HUES64 (cell line): Measurements from ENCODE around the gene CMKLR1.

ENCODE experiments used
- H3K27ac ChIP-seq: 2 replicates; pipeline ENCODE4 v1.7.0; 2013; ENCODE audit warnings: low read depth, low read length, inconsistent platforms
- H3K27me3 ChIP-seq: 2 replicates; pipeline ENCODE4 v1.6.1; 2013; ENCODE audit warnings: mild to moderate bottlenecking, low read length; ENCODE audit not compliant: insufficient read depth
- H3K36me3 ChIP-seq: 2 replicates; pipeline ENCODE4 v1.6.1; 2013; ENCODE audit warnings: mild to moderate bottlenecking, low read length; ENCODE audit not compliant: insufficient read depth
- H3K4me1 ChIP-seq: 2 replicates; pipeline ENCODE4 v1.6.1; 2013; ENCODE audit warnings: mild to moderate bottlenecking, low read length, moderate library complexity; ENCODE audit not compliant: insufficient read depth
- H3K4me3 ChIP-seq: 2 replicates; pipeline ENCODE4 v1.5.1; 2013; ENCODE audit warnings: mild to moderate bottlenecking, low read length, moderate library complexity
- H3K9ac ChIP-seq: 2 replicates; pipeline ENCODE4 v1.6.1; 2013; ENCODE audit warnings: mild to moderate bottlenecking, low read depth, low read length
- H3K9me3 ChIP-seq: 2 replicates; pipeline ENCODE4 v1.6.1; 2013; ENCODE audit warnings: low read depth, low read length; ENCODE audit not compliant: insufficient read depth
- WGBS: fragments of 150-250, 120-280 bp; methylation state at CpG from one replicate; pipeline ENCODE4 v1.1.7; 2013; ENCODE audit warnings: missing lambda C conversion rate; 5-methylcytosine and 5-hydroxymethylcytosine counted together

CMKLR1 gene

GRCh38 chr12:108303703-108304102, 35.4 kb downstream of the CMKLR1 start:
- H3K9me3 ChIP-seq: no peaks in the 10 kb centered on the region
- peaks cover 26% of the 10 kb centered on the region for H3K4me1 ChIP-seq
- no peak overlapping the region for H3K27ac ChIP-seq
- no peak overlapping the region for H3K4me3 ChIP-seq
- 89% methylated on average over 8 of the region's 8 CpGs for WGBS
- no peaks in the 10 kb centered on the region for H3K36me3 ChIP-seq
- no peaks in the 10 kb centered on the region for H3K27me3 ChIP-seq
- no peak overlapping the region for H3K9ac ChIP-seq

- no peaks in the 10 kb centered on the region for H3K9me3 ChIP-seq
- 63% methylated on average over 18 of the region's 18 CpGs for WGBS
- no peak overlapping the region for H3K9ac ChIP-seq
- H3K27me3 ChIP-seq: no peaks in the 10 kb centered on the region
- peaks cover 26% of the 10 kb centered on the region for H3K4me1 ChIP-seq
- H3K36me3 ChIP-seq: no peaks in the 10 kb centered on the region
- no peak overlapping the region for H3K4me3 ChIP-seq
- no peak overlapping the region for H3K27ac ChIP-seq
Measured at GRCh38 chr12:108302403-108303311, 36.5 kb downstream of the CMKLR1 start.

DNA sequence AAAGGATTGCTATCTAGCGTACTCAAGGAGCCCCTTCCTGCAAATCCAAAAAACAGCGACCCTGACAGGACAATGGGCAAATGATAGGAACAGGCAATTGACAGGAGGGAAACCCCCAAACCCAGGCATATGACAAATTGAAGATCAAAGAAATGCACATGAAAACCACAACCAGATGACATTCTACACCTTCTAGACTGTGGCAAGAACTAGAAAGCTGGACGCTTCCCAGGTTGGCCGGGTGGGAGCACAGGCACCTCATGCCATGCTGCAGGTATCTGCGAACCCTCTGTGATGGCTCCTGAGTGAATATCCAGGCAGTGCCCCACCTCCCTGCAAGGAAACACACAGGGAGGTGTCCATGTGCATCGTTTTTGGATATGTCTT, 37.1 kb downstream of the CMKLR1 start:
- Histone ChIP-seq H3K9ac (no peak overlapping the region), H3K4me1 (peaks cover 26% of the 10 kb centered on the region), H3K9me3 (no peaks in the 10 kb centered on the region), H3K27me3 (no peaks in the 10 kb centered on the region), H3K36me3 (no peaks in the 10 kb centered on the region), H3K27ac (no peak overlapping the region), H3K4me3 (no peak overlapping the region)
- WGBS: 93% methylated on average over 6 of the region's 6 CpGs

DNA sequence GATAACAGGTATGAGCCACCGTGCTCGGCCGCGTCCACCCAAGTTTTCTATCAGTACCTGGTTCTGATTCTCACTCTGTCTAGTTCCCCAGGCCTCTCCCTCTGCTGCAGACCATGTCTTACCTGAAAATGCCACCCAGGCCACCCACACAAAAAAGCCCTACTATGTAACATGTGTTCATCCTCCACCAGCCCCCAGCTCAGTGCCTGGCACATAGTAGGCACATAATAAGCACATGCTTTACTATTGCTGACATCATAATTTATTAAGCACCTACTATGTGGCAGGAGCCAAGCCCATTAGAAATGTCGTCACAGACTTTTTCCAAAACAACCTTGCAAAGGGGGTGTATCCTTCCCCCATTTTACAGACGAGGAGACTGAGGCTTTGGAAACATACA, 37.8 kb downstream of the CMKLR1 start:
- Histone ChIP-seq H3K9me3 (no peaks in the 10 kb centered on the region), H3K4me1 (peaks cover 26% of the 10 kb centered on the region), H3K9ac (no peak overlapping the region), H3K27me3 (no peaks in the 10 kb centered on the region), H3K27ac (no peak overlapping the region), H3K4me3 (no peak overlapping the region), H3K36me3 (no peaks in the 10 kb centered on the region)
- 96% methylated on average over 6 of the region's 6 CpGs for WGBS

DNA sequence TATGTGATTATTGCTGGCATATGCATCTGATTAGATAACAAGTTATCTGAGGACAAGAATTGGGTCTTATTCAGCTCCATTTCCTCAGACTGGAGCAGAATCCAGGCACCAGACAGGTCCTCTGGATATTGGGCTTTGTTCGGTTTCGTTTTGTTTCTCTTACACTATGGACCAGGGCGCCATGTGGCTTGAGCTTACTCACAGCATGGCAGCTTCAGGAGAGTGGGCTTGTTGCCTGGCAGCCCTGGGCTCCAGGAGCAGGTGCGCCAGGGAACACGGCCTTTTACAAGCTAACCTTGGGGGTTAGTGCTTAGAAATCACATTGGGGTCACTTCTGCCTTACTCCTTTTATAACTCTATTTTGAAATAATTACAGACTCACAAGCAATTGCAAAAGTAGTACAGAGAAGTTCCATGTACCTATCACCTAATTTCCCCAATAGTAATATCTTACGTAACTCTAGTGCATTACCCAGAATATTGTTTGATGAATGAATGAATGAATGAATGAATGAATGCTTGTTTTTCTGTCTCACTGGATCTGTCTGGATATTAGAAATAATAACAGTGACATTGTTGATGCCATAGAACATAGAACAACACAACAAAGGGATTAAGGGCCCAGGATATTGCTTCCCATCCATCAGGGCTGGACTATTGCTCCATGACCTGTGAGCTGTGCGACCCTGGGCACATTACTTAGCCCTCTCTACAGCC, 39.0 kb downstream of the CMKLR1 start:
- H3K4me3 ChIP-seq: no peak overlapping the region
- 93% methylated on average over 6 of the region's 7 CpGs for WGBS
- no peaks in the 10 kb centered on the region for H3K27me3 ChIP-seq
- H3K4me1 ChIP-seq: peaks cover 17% of the 10 kb centered on the region
- H3K36me3 ChIP-seq: no peaks in the 10 kb centered on the region
- H3K9me3 ChIP-seq: no peaks in the 10 kb centered on the region
- H3K9ac ChIP-seq: no peak overlapping the region
- H3K27ac ChIP-seq: no peak overlapping the region

- WGBS: 93% methylated on average over 4 of the region's 4 CpGs
- H3K9ac ChIP-seq: no peak overlapping the region
- peaks cover 12% of the 10 kb centered on the region for H3K4me1 ChIP-seq
- no peaks in the 10 kb centered on the region for H3K9me3 ChIP-seq
- no peaks in the 10 kb centered on the region for H3K36me3 ChIP-seq
- H3K27ac ChIP-seq: no peak overlapping the region
- H3K27me3 ChIP-seq: no peaks in the 10 kb centered on the region
- no peak overlapping the region for H3K4me3 ChIP-seq
Measured at GRCh38 chr12:108299516-108299915, 39.6 kb downstream of the CMKLR1 start.

- Histone ChIP-seq H3K27me3 (no peaks in the 10 kb centered on the region), H3K4me3 (no peak overlapping the region), H3K27ac (no peak overlapping the region), H3K9me3 (no peaks in the 10 kb centered on the region), H3K36me3 (no peaks in the 10 kb centered on the region), H3K4me1 (peaks cover 7% of the 10 kb centered on the region), H3K9ac (no peak overlapping the region)
- WGBS: 89% methylated on average over 6 of the region's 6 CpGs
Measured at GRCh38 chr12:108298761-108299275, 40.3 kb downstream of the CMKLR1 start.

GRCh38 chr12:108297895-108298760, 41.0 kb downstream of the CMKLR1 start:
- no peak overlapping the region for H3K9ac ChIP-seq
- no peak overlapping the region for H3K4me3 ChIP-seq
- H3K4me1 ChIP-seq: peaks cover 7% of the 10 kb centered on the region
- no peaks in the 10 kb centered on the region for H3K36me3 ChIP-seq
- H3K27me3 ChIP-seq: no peaks in the 10 kb centered on the region
- H3K9me3 ChIP-seq: no peaks in the 10 kb centered on the region
- 88% methylated on average over 5 of the region's 6 CpGs for WGBS
- no peak overlapping the region for H3K27ac ChIP-seq

DNA sequence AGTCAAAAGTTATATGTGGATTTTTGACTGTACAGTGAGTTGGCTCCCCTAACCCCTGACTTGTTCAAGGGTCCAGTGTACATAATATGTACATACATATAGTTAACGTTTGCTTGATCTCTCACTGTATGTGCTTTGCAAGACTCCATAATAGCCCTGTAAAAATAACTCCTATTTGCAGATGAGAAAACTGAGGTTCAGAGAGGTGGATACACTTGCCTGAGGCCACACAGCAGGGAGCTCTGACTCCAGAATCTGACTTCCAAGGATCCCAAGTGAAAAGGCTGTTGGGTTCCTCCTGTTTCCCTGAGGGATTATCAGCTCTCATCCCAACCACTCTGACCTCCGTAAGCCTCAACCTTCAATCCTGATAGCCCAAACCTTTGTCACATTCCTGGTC, 41.7 kb downstream of the CMKLR1 start:
- WGBS: 93% methylated on average over 2 of the region's 2 CpGs

GRCh38 chr12:108296945-108297344, 42.2 kb downstream of the CMKLR1 start:
- 87% methylated on average over 3 of the region's 3 CpGs for WGBS
- H3K4me3 ChIP-seq: no peak overlapping the region
- no peaks in the 10 kb centered on the region for H3K9me3 ChIP-seq
- H3K36me3 ChIP-seq: peaks cover 2% of the 10 kb centered on the region; the same call in 1 of the 2 replicates
- H3K4me1 ChIP-seq: no peaks in the 10 kb centered on the region
- H3K9ac ChIP-seq: no peak overlapping the region
- no peak overlapping the region for H3K27ac ChIP-seq
- H3K27me3 ChIP-seq: no peaks in the 10 kb centered on the region

More for the DNA sequence above, 41.7 kb downstream of the CMKLR1 start:
- Histone ChIP-seq H3K27ac (no peak overlapping the region), H3K9ac (no peak overlapping the region), H3K4me1 (peaks cover under 1% of the 10 kb centered on the region; the same call in 1 of the 2 replicates), H3K36me3 (no peaks in the 10 kb centered on the region), H3K9me3 (no peaks in the 10 kb centered on the region), H3K4me3 (no peak overlapping the region), H3K27me3 (no peaks in the 10 kb centered on the region)
